GM18870 (cell line): ENCODE results near the gene ACSL6.

Source experiments
- ATAC-seq: cut with Tn5 transposase; IDR thresholded peaks from one replicate; pipeline ENCODE4 v1.9.1; 2021; ENCODE audit warnings: moderate library complexity; ENCODE audit not compliant: unreplicated experiment

ACSL6 gene, protein sequence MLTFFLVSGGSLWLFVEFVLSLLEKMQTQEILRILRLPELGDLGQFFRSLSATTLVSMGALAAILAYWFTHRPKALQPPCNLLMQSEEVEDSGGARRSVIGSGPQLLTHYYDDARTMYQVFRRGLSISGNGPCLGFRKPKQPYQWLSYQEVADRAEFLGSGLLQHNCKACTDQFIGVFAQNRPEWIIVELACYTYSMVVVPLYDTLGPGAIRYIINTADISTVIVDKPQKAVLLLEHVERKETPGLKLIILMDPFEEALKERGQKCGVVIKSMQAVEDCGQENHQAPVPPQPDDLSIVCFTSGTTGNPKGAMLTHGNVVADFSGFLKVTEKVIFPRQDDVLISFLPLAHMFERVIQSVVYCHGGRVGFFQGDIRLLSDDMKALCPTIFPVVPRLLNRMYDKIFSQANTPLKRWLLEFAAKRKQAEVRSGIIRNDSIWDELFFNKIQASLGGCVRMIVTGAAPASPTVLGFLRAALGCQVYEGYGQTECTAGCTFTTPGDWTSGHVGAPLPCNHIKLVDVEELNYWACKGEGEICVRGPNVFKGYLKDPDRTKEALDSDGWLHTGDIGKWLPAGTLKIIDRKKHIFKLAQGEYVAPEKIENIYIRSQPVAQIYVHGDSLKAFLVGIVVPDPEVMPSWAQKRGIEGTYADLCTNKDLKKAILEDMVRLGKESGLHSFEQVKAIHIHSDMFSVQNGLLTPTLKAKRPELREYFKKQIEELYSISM

GRCh38 chr5:132011622-132012343 is at the start of gene ACSL6:
ACSL6 (minus strand) TSS chr5:132011658; CDS start chr5:132011553, 105 bp downstream.
- no peak for ATAC-seq

DNA sequence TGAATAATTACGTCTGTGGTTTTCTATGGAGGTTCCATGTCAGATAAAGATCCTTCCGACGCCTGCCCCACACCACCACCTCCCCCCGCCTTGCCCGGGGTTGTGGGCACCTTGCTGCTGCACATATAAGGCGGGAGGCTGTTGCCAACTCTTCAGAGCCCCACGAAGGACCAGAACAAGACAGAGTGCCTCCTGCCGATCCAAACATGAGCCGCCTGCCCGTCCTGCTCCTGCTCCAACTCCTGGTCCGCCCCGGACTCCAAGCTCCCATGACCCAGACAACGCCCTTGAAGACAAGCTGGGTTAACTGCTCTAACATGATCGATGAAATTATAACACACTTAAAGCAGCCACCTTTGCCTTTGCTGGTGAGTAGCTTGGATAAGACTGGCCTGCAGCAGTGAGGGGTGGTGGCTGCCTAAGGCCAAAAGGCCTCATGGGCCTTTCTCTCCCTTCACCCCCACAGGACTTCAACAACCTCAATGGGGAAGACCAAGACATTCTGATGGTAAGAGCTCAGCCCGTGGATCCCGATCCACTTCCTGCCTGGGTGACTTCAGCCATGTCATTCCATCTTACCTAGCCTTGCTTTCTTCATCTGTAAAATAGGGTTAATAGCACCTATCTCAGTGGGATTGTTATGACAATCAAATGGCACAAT is 49.2 kb upstream of the ACSL6 start, which contains the start of gene IL3:
Gene IL3, plus strand, starts transcription at position 155 of the 661 bp plus-strand sequence. Its CDS starts 52 bp downstream, at position 207.
- ATAC-seq, result no peak

GRCh38 chr5:132059696-132060500 is 48.4 kb upstream of the ACSL6 start:
- ATAC-seq, result no peak

- ATAC-seq, result no peak
Measured at GRCh38 chr5:132059043-132059695, 47.7 kb upstream of the ACSL6 start.

DNA sequence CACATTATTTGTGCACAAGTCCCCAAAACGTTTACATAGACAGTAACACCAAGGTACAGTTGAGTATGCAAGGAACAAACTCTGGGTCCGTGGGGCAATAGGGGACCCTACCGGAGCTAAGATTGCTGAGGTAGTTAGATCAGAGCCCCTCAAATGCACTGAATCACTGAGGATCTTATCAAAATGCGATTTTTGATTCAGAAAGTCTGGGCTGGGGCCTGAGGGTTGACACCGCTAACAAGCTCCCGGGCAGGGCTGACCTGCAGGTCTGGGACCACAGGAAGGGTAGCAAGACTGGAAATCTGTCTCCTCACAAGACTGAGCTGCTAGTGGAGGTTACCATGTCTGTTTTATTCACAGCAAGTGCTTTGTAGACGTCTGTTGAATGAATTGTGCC is 47.2 kb upstream of the ACSL6 start:
- ATAC-seq, result no peak

DNA sequence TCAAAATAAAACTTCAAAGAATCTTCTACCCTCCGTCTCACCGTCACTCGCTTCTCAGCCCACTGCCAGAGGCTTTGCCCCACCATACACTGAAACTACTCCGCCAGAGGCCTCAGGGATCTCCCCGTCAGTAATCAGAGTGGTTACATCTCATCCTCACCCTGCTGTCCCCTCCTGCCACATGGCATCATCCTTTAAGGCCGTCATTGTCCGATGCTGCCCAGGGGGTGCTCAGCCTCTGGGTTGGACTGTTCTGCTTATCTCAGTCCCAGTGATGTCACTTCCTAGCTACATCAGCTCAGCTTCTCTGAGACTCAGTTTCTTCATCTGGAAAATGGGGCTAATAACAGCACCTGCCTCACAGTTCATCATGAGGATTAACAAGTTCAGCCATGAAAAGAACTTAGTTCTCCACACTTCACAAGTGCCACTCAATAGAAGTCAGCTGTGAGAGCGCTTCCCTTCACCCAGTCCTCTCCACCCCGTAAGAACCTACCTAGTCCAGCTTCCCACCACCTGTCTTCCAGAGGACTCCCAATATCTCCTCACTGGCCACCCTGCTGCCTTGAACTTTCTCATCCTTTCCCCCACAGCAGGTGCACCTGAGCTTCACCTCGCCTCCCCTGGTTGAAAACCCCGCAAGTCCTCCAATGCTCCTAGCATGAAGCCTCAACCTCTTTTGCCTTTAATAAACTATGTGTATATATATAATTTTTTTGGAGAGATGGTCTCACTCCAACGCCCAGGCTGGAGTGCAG is 46.2 kb upstream of the ACSL6 start:
- no peak for ATAC-seq

DNA sequence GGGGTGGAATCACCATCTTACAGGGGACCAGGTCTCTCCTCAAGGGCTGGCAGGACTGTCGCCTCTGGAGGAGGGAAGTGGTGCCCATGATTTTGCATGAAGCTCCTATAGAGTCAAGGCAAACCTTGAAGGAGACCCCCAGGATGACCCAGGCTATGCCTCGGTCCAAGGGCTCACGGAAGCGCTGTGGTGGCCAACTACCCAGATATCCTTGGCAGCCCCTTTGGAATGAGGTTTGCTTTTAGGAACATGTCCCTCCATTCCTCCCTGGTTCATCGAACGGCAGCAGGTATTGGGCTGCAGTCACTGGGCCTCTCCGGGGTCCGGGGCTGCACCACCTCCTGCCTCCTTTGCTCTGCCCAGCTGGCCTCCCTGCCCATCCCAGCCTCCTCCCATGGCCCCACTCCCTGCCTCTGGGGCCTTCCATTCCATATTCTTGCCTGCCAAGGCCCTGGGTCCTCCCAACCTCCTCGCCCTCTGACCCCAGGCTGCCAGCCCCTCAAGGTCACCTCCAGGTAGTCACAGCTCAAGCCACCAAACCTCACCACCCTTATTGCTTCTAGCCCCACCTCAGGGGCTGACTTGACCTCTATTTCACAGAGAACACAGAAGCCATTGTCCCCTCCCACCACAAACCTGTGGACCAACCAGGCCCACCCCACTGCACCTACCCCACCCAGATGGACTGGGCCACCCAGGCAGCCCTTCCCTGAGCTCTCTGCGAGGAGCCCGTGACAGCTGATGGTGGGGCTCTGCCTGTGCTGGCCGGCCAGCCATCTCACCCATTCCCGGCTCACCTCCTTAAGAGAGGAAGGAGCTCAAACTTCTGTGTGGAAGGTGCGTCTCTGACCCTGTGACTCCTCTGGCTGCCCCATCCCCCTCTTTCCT is 45.4 kb upstream of the ACSL6 start:
- ATAC-seq, result no peak

DNA sequence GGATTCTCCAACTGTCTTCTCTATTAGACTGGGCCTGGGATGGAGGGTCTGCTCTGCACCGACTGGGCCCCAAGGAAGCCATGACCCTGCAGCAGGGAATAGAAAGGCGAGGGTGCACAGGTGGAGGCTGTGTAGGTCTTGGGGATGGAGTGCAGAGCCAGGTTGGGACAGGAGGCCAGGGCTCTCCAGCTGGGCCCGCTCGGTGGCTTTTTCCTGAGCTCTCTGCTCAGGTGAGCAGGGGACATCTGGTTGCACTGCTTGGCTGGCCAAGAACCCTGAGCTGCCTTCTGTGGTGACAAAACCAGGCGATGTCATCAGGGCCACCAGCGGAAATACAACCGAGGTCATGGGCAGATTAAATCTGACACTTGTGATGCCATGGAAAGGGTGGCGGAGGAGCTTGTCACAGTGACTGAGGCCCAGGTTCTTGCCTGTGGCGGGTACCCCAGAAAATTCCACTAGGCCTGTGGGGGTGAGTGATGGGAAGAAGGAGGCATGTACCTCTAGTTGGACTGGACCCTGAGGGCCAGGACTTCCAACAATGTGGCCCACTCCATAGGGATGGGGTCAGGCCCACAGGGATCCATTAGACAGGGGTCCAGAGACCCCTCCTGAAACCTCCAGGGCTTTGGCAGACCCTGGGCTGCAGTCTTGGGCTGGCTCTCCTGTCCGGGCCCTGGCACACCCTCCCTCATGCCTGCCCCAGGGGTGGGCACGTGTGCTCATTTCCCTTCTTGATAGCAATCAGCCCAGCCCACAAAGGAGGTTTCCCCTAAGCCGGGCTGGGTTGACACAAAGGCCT is 44.6 kb upstream of the ACSL6 start:
- no peak for ATAC-seq

DNA sequence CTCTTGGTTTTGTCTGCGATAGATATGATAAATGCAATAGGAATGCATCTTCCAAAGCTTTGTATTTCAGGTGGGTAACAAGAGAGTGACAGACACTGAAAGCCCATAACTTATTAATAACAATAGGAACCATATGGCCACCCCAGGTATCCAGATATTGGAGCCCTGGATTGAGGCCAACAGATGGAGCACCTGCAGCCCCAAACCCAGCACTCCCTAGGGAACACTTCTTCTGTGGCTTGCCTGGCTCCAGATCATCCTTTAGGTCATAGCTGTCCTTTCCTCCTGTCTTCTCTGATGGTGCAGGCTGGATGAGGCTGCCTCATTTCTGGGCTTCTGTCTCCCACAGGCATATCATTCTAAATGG is 44.0 kb upstream of the ACSL6 start:
- ATAC-seq, result no peak

- no peak for ATAC-seq
Measured at GRCh38 chr5:132054697-132055440, 43.4 kb upstream of the ACSL6 start.

GRCh38 chr5:132054031-132054696 is 42.7 kb upstream of the ACSL6 start:
- no peak for ATAC-seq

GRCh38 chr5:132053483-132053882 is 42.0 kb upstream of the ACSL6 start:
- no peak for ATAC-seq

GRCh38 chr5:132052520-132052919 is 41.1 kb upstream of the ACSL6 start:
- no peak for ATAC-seq

GRCh38 chr5:132050661-132051552 is 39.4 kb upstream of the ACSL6 start:
- ATAC-seq, result no peak

DNA sequence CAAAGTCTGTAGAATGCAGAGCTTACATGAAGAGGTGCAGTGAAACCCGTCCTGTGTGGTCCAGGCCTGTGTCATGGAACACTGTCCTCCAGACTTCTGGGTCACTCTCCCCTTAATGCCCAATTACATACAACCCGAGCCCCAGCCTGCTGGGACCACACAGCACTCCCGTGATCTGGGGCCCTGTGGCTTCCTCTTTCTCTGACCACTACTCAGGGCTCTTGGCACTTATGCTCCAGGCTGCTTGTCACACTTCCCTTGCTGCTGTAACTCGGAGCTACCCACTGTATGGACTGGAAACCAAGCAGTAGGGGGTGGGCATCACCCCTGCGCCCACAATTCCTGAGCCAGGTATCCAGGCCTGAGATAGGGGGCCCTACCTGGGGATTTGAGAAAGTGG is 38.7 kb upstream of the ACSL6 start:
- ATAC-seq, result no peak
